ENCODE measurements around the gene NR6A1.

Gene NR6A1

GRCh38 chr9:124761196-124761595, 9.9 kb downstream of the NR6A1 start:
- TF ChIP-seq TRIM28 (IDR thresholded peaks at IDR 0.05; ENCODE audit: borderline replicate concordance, low read length) (no peak), ZNF335 (tag by site-specific recombination; conservative IDR thresholded peaks at IDR 0.05) (no peak), ZNF391 (tag by site-specific recombination; IDR thresholded peaks at IDR 0.05; ENCODE audit: borderline replicate concordance, low read depth) (no peak), ZBTB8A (tag by site-specific recombination; IDR thresholded peaks at IDR 0.05) (no peak), SP7 (tag by site-specific recombination; IDR thresholded peaks at IDR 0.05) (no peak), CTCF (tag by site-specific recombination; IDR thresholded peaks at IDR 0.05) (no peak), ZNF610 (tag by site-specific recombination; IDR thresholded peaks at IDR 0.05; ENCODE audit: borderline replicate concordance) (no peak), ZNF837 (tag by site-specific recombination; IDR thresholded peaks at IDR 0.05) (no peak), ZNF544 (tag by site-specific recombination; IDR thresholded peaks at IDR 0.05) (no peak)
- TF ChIP-seq, protein P1, sequence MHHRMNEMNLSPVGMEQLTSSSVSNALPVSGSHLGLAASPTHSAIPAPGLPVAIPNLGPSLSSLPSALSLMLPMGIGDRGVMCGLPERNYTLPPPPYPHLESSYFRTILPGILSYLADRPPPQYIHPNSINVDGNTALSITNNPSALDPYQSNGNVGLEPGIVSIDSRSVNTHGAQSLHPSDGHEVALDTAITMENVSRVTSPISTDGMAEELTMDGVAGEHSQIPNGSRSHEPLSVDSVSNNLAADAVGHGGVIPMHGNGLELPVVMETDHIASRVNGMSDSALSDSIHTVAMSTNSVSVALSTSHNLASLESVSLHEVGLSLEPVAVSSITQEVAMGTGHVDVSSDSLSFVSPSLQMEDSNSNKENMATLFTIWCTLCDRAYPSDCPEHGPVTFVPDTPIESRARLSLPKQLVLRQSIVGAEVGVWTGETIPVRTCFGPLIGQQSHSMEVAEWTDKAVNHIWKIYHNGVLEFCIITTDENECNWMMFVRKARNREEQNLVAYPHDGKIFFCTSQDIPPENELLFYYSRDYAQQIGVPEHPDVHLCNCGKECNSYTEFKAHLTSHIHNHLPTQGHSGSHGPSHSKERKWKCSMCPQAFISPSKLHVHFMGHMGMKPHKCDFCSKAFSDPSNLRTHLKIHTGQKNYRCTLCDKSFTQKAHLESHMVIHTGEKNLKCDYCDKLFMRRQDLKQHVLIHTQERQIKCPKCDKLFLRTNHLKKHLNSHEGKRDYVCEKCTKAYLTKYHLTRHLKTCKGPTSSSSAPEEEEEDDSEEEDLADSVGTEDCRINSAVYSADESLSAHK (tag by site-specific recombination; IDR thresholded peaks at IDR 0.05) = no peak
- TF ChIP-seq, protein P2, sequence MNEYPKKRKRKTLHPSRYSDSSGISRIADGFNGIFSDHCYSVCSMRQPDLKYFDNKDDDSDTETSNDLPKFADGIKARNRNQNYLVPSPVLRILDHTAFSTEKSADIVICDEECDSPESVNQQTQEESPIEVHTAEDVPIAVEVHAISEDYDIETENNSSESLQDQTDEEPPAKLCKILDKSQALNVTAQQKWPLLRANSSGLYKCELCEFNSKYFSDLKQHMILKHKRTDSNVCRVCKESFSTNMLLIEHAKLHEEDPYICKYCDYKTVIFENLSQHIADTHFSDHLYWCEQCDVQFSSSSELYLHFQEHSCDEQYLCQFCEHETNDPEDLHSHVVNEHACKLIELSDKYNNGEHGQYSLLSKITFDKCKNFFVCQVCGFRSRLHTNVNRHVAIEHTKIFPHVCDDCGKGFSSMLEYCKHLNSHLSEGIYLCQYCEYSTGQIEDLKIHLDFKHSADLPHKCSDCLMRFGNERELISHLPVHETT (tag by site-specific recombination; IDR thresholded peaks at IDR 0.05) = no peak
- TF ChIP-seq, protein P3, sequence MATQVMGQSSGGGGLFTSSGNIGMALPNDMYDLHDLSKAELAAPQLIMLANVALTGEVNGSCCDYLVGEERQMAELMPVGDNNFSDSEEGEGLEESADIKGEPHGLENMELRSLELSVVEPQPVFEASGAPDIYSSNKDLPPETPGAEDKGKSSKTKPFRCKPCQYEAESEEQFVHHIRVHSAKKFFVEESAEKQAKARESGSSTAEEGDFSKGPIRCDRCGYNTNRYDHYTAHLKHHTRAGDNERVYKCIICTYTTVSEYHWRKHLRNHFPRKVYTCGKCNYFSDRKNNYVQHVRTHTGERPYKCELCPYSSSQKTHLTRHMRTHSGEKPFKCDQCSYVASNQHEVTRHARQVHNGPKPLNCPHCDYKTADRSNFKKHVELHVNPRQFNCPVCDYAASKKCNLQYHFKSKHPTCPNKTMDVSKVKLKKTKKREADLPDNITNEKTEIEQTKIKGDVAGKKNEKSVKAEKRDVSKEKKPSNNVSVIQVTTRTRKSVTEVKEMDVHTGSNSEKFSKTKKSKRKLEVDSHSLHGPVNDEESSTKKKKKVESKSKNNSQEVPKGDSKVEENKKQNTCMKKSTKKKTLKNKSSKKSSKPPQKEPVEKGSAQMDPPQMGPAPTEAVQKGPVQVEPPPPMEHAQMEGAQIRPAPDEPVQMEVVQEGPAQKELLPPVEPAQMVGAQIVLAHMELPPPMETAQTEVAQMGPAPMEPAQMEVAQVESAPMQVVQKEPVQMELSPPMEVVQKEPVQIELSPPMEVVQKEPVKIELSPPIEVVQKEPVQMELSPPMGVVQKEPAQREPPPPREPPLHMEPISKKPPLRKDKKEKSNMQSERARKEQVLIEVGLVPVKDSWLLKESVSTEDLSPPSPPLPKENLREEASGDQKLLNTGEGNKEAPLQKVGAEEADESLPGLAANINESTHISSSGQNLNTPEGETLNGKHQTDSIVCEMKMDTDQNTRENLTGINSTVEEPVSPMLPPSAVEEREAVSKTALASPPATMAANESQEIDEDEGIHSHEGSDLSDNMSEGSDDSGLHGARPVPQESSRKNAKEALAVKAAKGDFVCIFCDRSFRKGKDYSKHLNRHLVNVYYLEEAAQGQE (tag by site-specific recombination; IDR thresholded peaks at IDR 0.05) = no peak
- no peaks in the 10 kb centered on the region for H3K36me3 ChIP-seq (ENCODE audit: control insufficient read depth in 2 of 2, insufficient read depth in 1 of 2, low read length in 2 of 2)
- H3K4me3 ChIP-seq (ENCODE audit: low read depth, low read length) = no peak overlapping the region
- H3K4me1 ChIP-seq (ENCODE audit: control insufficient read depth, insufficient read depth, low read length) = peaks cover 32% of the 10 kb centered on the region
- H3K27ac ChIP-seq (ENCODE audit: extremely low read depth, low read depth, low read length) = no peak overlapping the region
- H3K9me3 ChIP-seq (ENCODE audit: control insufficient read depth, insufficient read depth, low read depth, low read length) = no peaks in the 10 kb centered on the region
- ChIA-PET POLR2A (no interaction called here), CTCF (interaction anchor here (0.6 to 3.7 kb wide), 8 partner anchors 10 to 144 kb away, joined by 3 to 17 read pairs (median 7); partner anchors contain the start of genes NR6A1 and WDR38)

GRCh38 chr9:124760719-124761118, 10.4 kb downstream of the NR6A1 start:
- Histone ChIP-seq H3K9me3 (ENCODE audit: control insufficient read depth, insufficient read depth, low read depth, low read length) (no peaks in the 10 kb centered on the region), H3K4me3 (ENCODE audit: low read depth, low read length) (no peak overlapping the region), H3K36me3 (ENCODE audit: control insufficient read depth in 2 of 2, insufficient read depth in 1 of 2, low read length in 2 of 2) (no peaks in the 10 kb centered on the region), H3K4me1 (ENCODE audit: control insufficient read depth, insufficient read depth, low read length) (peaks cover 31% of the 10 kb centered on the region), H3K27ac (ENCODE audit: extremely low read depth, low read depth, low read length) (no peak overlapping the region)
- ChIA-PET POLR2A (no interaction called here), CTCF (interaction anchor here (0.6 to 3.7 kb wide), 5 partner anchors 11 to 92 kb away, joined by 3 to 17 read pairs (median 3); partner anchors contain the start of genes NR6A1 and WDR38)
- no peak for TF ChIP-seq ZNF221 (tag by site-specific recombination; IDR thresholded peaks at IDR 0.05; ENCODE audit: borderline replicate concordance)
- no peak for TF ChIP-seq ZNF776 (tag by site-specific recombination; IDR thresholded peaks at IDR 0.05; ENCODE audit: borderline replicate concordance)
- no peak for TF ChIP-seq ZBTB21 (tag by site-specific recombination; IDR thresholded peaks at IDR 0.05)
- TF ChIP-seq ZNF600 (tag by site-specific recombination; IDR thresholded peaks at IDR 0.05) = no peak
- TF ChIP-seq ZBTB1 (tag by site-specific recombination; IDR thresholded peaks at IDR 0.05) = no peak
- no peak for TF ChIP-seq ZNF629 (tag by site-specific recombination; IDR thresholded peaks at IDR 0.05)
- TF ChIP-seq SALL2 (tag by site-specific recombination; IDR thresholded peaks at IDR 0.05; ENCODE audit: borderline replicate concordance) = no peak
- TF ChIP-seq ZNF292 (tag by site-specific recombination; IDR thresholded peaks at IDR 0.05; ENCODE audit: borderline replicate concordance, low read depth) = no peak
- no peak for TF ChIP-seq ZNF518A (tag by site-specific recombination; conservative IDR thresholded peaks at IDR 0.05; ENCODE audit: low read depth)

Data from HEK293 (cell line).